Measurements from ENCODE around the gene MFAP3L.

Gene MFAP3L

DNA sequence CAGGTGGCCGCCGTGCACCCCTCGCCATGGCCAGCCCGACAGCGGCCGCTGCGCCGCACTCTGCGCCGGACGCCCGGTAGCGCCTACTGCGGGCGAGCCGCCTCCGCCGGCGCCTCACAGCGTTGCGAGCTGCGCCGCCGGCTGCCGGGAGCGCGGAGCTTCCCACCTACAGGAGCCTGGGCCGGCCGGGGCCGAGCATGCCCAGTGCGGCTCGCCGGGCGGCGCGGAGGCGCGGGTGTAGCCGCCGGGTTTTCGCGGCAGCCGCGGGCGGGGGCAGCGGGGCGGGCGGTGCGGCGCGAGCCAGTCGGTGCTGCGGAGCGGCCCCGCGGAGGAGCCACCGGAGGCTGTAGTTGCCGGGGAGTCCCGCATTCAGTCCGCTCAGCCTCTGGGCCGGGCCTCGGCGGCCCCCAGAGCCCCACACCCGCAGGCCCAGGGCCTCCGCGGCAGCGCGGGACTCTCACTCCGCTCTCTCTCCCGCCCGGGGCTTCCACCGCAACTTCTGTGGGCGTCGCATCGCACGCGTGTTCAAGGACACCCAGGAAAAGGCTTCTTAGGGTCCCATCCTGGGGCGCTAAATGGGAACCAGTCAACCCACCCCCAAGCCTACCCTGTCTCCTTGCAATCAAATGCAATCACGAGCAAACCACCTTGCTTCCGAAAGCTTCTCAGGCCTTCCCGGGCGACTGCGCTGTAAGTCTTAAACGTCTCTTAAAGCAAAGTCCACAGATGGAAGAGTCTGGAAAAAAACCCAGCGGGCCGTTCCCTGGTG lies at the start of gene MFAP3L:
Gene MFAP3L (minus strand): TSS at position 143 of the 769 bp plus-strand sequence. CDS start 20,518 bp downstream, outside the sequence.
- POLR2A ChIA-PET = no interaction called here
- TF ChIP-seq, protein P1, sequence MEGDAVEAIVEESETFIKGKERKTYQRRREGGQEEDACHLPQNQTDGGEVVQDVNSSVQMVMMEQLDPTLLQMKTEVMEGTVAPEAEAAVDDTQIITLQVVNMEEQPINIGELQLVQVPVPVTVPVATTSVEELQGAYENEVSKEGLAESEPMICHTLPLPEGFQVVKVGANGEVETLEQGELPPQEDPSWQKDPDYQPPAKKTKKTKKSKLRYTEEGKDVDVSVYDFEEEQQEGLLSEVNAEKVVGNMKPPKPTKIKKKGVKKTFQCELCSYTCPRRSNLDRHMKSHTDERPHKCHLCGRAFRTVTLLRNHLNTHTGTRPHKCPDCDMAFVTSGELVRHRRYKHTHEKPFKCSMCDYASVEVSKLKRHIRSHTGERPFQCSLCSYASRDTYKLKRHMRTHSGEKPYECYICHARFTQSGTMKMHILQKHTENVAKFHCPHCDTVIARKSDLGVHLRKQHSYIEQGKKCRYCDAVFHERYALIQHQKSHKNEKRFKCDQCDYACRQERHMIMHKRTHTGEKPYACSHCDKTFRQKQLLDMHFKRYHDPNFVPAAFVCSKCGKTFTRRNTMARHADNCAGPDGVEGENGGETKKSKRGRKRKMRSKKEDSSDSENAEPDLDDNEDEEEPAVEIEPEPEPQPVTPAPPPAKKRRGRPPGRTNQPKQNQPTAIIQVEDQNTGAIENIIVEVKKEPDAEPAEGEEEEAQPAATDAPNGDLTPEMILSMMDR (IDR thresholded peaks at IDR 0.05; ENCODE audit: control extremely low read depth, extremely low read depth, low read depth, missing control alignments) = no peak
- peak; percentile 89 for DNase-seq (ENCODE audit: extremely low spot score)
- CTCF ChIA-PET = interaction anchor here (1.2 to 1.6 kb wide), 2 partner anchors 8 to 14 kb away, joined by 3 to 5 read pairs; no protein-coding TSS in a partner anchor

DNA sequence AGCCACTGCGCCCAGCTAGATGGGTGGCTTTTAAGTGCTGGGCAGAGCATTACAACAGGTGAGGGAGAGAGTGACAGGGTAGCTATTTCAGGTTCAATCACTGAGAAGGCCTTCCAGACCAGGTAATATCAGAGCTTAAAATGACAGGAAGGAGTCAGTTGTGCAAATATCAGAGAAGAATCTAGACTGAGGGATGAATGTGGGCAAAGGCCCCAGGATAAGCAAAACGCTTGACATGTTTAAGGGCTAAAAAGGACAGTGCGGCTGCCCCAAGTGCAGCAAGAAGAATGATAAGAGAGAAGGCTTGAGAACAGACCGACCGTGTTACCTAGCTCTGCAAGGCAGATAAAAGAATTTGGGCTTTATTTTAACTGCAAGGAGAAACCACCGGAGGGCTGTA lies 45.0 kb upstream of the MFAP3L start:
- POLR2A ChIA-PET = no interaction called here
- CTCF ChIA-PET = interaction anchor here (1.5 to 2.0 kb wide), 2 partner anchors 10 to 23 kb away, joined by 4 to 5 read pairs; no protein-coding TSS in a partner anchor
- TF ChIP-seq, protein P1 (IDR thresholded peaks at IDR 0.05; ENCODE audit: control extremely low read depth, extremely low read depth, low read depth, missing control alignments) = no peak
- DNase-seq (ENCODE audit: extremely low spot score) = no peak

DNA sequence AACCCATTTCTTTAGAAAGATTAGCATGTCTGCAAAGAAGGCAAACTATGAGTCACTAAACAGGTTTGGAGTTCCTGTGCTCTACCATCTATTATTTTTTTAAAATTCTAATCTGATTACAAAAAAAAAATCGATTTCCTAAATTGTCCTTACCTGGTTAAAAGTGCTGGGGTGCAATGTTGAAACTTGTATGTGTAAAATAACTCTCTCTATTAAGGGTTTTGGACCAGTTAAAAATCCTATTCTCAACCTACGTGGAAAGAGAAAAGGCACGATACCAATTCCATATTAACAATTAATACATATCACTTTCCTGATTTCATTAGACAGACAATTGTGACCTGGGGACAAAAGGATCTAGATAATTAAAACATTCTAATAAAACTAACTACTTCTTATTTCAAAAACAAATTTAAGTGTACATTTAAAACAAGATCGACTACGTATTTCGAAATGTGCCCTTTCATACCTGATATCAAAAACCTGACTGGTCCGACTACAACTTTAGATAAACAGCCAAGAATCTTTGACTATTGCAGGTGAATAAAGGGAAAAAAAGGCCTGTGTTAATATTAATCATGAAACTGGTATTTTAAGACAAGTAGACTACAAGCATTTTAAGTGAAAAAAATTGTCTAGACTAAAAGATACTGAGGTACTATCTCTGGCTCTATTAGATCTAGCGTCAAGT lies 42.4 kb upstream of the MFAP3L start:
- POLR2A ChIA-PET = no interaction called here
- TF ChIP-seq, protein P1 (IDR thresholded peaks at IDR 0.05; ENCODE audit: control extremely low read depth, extremely low read depth, low read depth, missing control alignments) = no peak
- CTCF ChIA-PET = no interaction called here
- DNase-seq (ENCODE audit: extremely low spot score) = no peak

DNA sequence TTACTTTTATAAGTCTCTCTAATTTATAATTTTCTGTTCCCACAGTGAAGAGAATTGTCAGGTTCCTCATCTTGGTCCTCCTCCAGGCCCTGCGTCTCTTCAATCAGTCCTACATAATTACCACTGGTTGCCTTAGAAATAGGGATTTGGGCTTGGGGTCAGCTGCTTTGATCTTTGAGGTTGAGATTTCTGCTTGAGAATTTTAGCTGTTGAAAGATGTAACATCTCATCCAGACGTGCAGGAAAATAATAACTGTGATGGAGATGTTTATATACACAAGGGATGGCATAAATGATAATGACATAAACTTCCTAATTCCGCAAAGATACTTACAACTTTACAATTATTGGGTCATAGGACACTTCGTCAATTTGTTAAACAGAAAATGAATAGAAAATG lies 33.2 kb upstream of the MFAP3L start:
- TF ChIP-seq, protein P1 (IDR thresholded peaks at IDR 0.05; ENCODE audit: control extremely low read depth, extremely low read depth, low read depth, missing control alignments) = no peak
- CTCF ChIA-PET = no interaction called here

DNA sequence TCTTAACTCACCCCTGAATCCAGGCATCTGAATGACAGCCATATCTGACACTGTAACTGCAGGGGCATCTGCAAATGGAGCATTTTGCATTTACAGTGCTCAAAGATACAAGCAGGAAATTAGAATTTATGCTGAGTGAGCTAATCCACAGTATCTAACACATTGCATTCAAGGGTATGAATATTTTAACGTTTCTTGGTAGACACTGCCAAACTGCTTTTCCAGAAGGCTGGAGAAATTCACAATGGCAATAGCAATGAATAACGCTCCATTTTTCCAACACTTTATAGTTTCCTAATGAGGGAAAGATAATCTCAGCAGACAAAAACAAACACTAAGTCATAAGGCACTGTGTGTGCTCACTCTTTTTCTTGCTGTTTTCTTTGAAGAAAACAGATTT lies 32.6 kb upstream of the MFAP3L start:
- CTCF ChIA-PET = no interaction called here
- TF ChIP-seq, protein P1 (IDR thresholded peaks at IDR 0.05; ENCODE audit: control extremely low read depth, extremely low read depth, low read depth, missing control alignments) = no peak
- DNase-seq (ENCODE audit: extremely low spot score) = no peak
- POLR2A ChIA-PET = no interaction called here

More for the DNA sequence above, 33.2 kb upstream of the MFAP3L start:
- POLR2A ChIA-PET = no interaction called here
- DNase-seq (ENCODE audit: extremely low spot score) = no peak

DNA sequence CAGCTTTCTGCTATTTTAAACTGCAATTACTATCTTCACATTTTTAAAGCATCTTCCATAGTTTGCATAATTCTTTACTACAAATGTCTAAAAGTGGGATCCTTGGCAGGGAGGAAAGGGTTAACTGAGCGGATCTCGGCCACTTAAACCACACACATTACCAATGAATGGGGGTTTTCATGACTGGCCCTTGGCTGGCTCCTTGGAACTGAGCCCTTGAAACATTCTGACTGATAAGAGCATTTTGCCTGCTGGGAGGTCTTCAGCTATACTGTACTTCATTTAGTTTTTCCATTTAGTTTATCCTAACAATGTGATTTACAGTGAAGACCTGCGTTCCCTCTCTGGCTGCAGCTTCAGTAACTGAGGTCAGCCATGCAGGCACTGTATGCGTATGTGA lies 31.7 kb upstream of the MFAP3L start:
- TF ChIP-seq, protein P1 (IDR thresholded peaks at IDR 0.05; ENCODE audit: control extremely low read depth, extremely low read depth, low read depth, missing control alignments) = no peak
- no peak for DNase-seq (ENCODE audit: extremely low spot score)
- ChIA-PET CTCF (no interaction called here), POLR2A (no interaction called here)
